Heart left ventricle (tissue), 13 donors: ENCODE data around the gene BTBD2.

Source experiments
- POLR2A ChIP-seq, 2 donors: fragments of 450-650 bp; IDR thresholded peaks; one replicate each; pipeline ENCODE4 v1.6.1; 2017; ENCODE audit warnings: antibody characterized with exemption in 2 of 2, mild to moderate bottlenecking in 2 of 2, moderate library complexity in 2 of 2
- TF ChIP-seq, protein P1 (sequence below), 12 donors: fragments of 200-600 bp; sonication (generic) in 4 of 12; IDR thresholded peaks; one replicate each; pipeline versions ENCODE4 v1.5.0 to v1.8.0; 2018 to 2022; ENCODE audit warnings: antibody characterized with exemption in 12 of 12, mild to moderate bottlenecking in 5 of 12
- donor health status: ischemic (EF 13 %, LVEDD 7.1; RV severe dilation, severe dysfunction).
- donor health status: DM: no; HTN: yes; CAD: no.
- donor health status: DM: no; HTN: no; CAD: no.
- donor health status: ischemic (EF 25% LVEDD 6.9; RV normal size, moderate dysfunction).
- donor health status: ischemic (EF 25% LVEDD 5.7; RV mildly dilated, moderate dysfunction).
- donor health status: ischemic (EF 35%, LVEDD 5.7; RV mildly dilated, moderate dysfunction).
- donor health status: nonischemic (EF 11% LVEDD 7.7; RV severe dilation, severe dysfunction).
- donor health status: DM: yes; HTN: yes; CAD: no.
- donor health status: PGD.
- donor health status: ischemic (EF 29% LVEDD 5.4; RV normal size, mild dysfunction).
- donor health status: nonischemic (EF 23%, LVEDD 6.1; RV moderate dilation, normal function).

DNA sequence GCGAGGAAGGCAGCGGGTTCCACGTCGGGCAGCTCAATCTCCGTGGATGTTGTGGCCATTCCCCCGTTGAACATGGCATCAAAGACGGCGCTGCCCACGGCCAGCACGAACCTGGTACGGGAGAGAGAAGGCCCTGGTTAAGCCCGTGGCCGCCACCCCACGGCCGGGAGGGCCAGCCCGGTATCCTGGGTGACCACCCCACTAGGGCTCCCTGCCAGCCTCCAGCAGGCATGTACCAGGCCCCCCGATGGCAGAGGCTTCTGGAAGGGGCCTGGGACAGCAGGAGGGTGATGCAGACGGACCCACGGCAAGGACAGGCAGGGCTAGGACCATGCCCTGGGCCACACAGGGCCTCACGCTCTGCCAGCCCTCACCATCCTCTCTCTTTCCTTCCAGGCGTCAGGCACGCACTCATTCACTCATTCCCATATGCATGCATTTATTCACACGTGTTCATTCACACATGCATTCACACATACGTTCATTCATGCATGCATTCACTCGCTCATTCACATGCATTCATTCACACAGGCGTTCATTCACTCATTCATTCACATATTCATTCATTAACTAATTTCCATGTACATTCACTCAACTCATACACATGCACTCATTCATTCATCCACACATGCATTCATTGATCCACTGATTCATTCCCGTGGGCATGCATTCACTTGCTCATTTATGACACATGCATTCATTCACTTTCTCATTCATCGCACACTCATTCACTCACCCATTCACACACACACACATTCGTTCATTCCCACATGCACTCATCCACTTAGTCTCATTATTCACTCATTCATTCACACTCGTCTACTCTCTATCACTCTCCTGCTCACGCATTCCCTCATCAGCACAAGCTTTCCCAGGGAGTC is 17.9 kb downstream of the BTBD2 start:
- TF ChIP-seq, protein P1, sequence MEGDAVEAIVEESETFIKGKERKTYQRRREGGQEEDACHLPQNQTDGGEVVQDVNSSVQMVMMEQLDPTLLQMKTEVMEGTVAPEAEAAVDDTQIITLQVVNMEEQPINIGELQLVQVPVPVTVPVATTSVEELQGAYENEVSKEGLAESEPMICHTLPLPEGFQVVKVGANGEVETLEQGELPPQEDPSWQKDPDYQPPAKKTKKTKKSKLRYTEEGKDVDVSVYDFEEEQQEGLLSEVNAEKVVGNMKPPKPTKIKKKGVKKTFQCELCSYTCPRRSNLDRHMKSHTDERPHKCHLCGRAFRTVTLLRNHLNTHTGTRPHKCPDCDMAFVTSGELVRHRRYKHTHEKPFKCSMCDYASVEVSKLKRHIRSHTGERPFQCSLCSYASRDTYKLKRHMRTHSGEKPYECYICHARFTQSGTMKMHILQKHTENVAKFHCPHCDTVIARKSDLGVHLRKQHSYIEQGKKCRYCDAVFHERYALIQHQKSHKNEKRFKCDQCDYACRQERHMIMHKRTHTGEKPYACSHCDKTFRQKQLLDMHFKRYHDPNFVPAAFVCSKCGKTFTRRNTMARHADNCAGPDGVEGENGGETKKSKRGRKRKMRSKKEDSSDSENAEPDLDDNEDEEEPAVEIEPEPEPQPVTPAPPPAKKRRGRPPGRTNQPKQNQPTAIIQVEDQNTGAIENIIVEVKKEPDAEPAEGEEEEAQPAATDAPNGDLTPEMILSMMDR (IDR thresholded peaks at IDR 0.05), result no peak
- no peak for TF ChIP-seq POLR2A (IDR thresholded peaks at IDR 0.05)
